Upper lobe of right lung (tissue), 1 donor: ENCODE measurements around the gene MAP3K6. TPM values are rescaled to one million over a fixed set of nuclear protein-coding genes. Genes with fewer than 3 reads are reported as not detected.

Experiments
- ATAC-seq: fragments of 200-7000 bp; cut with Tn5 transposase; one replicate; pipeline ENCODE4 v1.9.1; 2020; ENCODE audit warnings: mild to moderate bottlenecking, moderate library complexity
- DNase-seq: peaks from one replicate; pipeline ENCODE4 v3.0.0-alpha.2; 2020
- H3K27ac ChIP-seq: fragments of 200-600 bp; one replicate; pipeline ENCODE4 v1.8.0; 2022
- H3K27me3 ChIP-seq: fragments of 200-600 bp; one replicate; pipeline ENCODE4 v1.8.0; 2022; ENCODE audit warnings: mild to moderate bottlenecking
- H3K36me3 ChIP-seq: fragments of 200-600 bp; one replicate; pipeline ENCODE4 v1.8.0; 2022
- H3K4me1 ChIP-seq: fragments of 200-600 bp; one replicate; pipeline ENCODE4 v1.8.0; 2022
- H3K4me3 ChIP-seq: fragments of 200-600 bp; one replicate; pipeline ENCODE4 v1.8.0; 2022; ENCODE audit warnings: mild to moderate bottlenecking
- H3K9me3 ChIP-seq: fragments of 200-600 bp; one replicate; pipeline ENCODE4 v1.8.0; 2022
- intact Hi-C: fragments of 100-400 bp; cut with DNase I; formaldehyde crosslinking; loops from one replicate; pipeline ENCODE4 v1.11.0; 2022
- total RNA-seq: library from RNA; stranded (reverse); fragmentation: NEBNext Ultra II Directional; extraction: Animal tissue kit (Norgen Biotek cat#: 25700); gene quantifications from one replicate; pipeline ENCODE4 v1.2.1, GENCODE V29; 2021
- TF ChIP-seq, protein P1 (sequence below): fragments of 200-600 bp; IDR thresholded peaks from one replicate; pipeline ENCODE4 v1.8.0; 2022; ENCODE audit warnings: antibody characterized with exemption
- donor health status: DM: no; HTN: yes; CAD: no; lungs with severe emphysema.

MAP3K6 gene
- total RNA-seq, 1 donor from 2014 or later: 144 TPM

DNA sequence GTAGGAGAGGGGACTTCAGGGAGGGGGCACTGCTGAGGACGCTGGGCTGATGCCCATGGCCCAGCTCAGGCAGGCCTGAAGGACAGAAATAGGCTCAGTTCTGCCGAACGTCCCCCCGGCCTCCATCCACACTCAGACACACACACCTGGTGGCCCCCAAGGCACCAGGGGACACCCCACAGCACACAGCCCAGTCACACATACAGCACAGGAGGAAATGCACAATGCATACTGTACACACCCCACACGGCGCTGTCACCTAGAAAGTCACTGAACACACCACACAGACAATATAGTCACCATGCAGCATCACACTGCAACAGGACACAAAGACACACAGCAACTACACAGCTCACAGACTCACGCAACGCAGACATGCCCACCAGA is 24.4 kb downstream of the MAP3K6 start:
- TF ChIP-seq, protein P1, sequence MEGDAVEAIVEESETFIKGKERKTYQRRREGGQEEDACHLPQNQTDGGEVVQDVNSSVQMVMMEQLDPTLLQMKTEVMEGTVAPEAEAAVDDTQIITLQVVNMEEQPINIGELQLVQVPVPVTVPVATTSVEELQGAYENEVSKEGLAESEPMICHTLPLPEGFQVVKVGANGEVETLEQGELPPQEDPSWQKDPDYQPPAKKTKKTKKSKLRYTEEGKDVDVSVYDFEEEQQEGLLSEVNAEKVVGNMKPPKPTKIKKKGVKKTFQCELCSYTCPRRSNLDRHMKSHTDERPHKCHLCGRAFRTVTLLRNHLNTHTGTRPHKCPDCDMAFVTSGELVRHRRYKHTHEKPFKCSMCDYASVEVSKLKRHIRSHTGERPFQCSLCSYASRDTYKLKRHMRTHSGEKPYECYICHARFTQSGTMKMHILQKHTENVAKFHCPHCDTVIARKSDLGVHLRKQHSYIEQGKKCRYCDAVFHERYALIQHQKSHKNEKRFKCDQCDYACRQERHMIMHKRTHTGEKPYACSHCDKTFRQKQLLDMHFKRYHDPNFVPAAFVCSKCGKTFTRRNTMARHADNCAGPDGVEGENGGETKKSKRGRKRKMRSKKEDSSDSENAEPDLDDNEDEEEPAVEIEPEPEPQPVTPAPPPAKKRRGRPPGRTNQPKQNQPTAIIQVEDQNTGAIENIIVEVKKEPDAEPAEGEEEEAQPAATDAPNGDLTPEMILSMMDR: no peak
- H3K4me3 ChIP-seq: peak overlapping the region; percentile 62
- H3K9me3 ChIP-seq: no peaks in the 10 kb centered on the region
- intact Hi-C loops: no loop called here
- ATAC-seq: peak; percentile 11
- H3K27me3 ChIP-seq: no peaks in the 10 kb centered on the region
- H3K27ac ChIP-seq: peak overlapping the region; percentile 82
- H3K4me1 ChIP-seq: peaks cover 8% of the 10 kb centered on the region
- H3K36me3 ChIP-seq: no peaks in the 10 kb centered on the region
- no peak for DNase-seq

DNA sequence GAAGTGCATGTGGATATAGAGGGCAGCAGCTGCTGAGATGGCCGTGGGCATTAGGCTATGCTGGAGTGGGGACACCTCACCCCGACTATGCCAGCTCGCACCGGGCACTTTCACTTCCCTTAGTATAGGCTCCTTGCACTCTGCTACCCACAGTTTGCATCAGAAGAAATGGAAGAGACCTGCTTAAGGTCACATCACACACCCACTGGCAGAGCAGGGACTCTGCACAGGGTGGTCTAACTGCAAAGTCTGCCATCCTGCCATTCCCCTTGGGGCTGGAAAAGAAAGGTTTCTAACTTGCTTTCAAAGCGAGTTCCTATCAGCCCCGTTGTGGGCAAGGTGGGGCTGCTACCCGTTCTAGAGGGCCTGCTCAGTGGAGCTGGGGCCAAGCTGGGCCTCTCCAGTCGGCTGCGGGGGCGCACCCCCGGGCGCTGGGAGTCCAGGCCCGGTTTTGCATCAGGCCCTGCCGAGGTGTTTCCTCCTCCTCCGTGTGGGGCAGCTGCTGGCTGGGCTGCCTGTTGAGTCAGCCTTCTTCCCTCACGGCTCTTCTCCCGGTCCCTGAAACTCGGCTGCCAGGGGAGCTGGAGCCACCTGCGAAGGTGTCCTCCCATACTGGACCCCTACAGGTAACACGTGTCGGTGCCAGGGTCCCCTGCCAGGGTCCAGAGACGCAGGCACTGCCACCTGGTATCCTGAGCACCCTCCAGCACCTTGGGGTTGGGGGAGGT is 25.1 kb downstream of the MAP3K6 start, which contains the start of gene SYTL1:
TSS of gene SYTL1 (plus strand) at position 498 of the 728 bp plus-strand sequence. CDS start 3,313 bp downstream, outside the sequence.
- Histone ChIP-seq H3K27me3 (no peaks in the 10 kb centered on the region), H3K27ac (peak within 1 kb of the TSS; percentile 82), H3K36me3 (peaks cover 4% of the 10 kb centered on the region), H3K9me3 (no peaks in the 10 kb centered on the region), H3K4me1 (peaks cover 8% of the 10 kb centered on the region), H3K4me3 (peak within 1 kb of the TSS; percentile 62)
- intact Hi-C loops: no loop called here
- TF ChIP-seq, protein P1: no peak
- peak; percentile 86 for DNase-seq
- ATAC-seq: peak; percentile 82

DNA sequence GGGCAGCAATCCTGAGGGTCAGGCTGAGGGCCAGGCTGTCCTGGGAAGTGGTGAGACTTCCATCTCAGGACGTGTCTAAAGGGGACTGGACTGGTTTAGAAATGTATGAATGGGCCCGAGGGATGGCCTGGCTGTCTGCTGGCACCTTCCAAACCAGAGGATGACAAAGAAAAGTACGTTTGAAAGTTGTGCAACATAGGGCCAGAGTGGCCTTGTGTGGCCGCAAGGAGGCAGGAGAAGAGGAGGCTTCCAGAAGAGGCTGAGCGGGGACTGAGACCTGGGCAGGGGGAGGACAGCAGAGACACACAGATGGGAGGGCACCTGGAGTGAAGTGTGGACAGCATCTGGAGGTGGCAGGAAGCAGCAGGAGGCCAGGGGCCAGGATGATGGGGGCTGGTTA is 27.5 kb downstream of the MAP3K6 start:
- H3K9me3 ChIP-seq: no peaks in the 10 kb centered on the region
- TF ChIP-seq, protein P1: no peak
- no peak overlapping the region for H3K27ac ChIP-seq
- H3K4me3 ChIP-seq: no peak overlapping the region
- H3K27me3 ChIP-seq: no peaks in the 10 kb centered on the region
- ATAC-seq (no peak), DNase-seq (no peak)
- peaks cover 28% of the 10 kb centered on the region for H3K36me3 ChIP-seq
- intact Hi-C loops: no loop called here
- H3K4me1 ChIP-seq: peaks cover 8% of the 10 kb centered on the region

DNA sequence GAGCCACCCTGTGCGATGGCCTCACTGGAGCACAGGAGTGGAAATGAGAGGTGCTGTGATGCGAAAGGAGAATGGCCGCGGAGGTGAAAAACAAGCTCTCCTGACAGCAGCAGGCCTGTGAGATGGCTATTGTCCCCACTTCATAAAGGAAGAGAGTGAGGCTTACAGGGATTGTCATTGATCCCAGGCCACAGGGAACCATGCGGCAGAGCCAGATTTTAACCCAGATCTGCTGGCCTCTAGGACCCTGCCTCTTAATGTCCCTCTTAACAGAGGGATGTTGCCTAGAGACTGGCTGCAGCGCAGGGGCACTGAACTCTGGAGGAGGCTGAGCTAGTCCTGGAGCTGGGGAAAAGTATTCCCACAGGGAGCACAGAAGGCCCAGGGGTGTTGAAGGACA is 28.0 kb downstream of the MAP3K6 start:
- Histone ChIP-seq H3K27me3 (no peaks in the 10 kb centered on the region), H3K9me3 (no peaks in the 10 kb centered on the region), H3K4me3 (no peak overlapping the region), H3K36me3 (peaks cover 33% of the 10 kb centered on the region), H3K27ac (no peak overlapping the region), H3K4me1 (peaks cover 6% of the 10 kb centered on the region)
- intact Hi-C loops: no loop called here
- ATAC-seq: no peak
- no peak for DNase-seq
- TF ChIP-seq, protein P1: no peak

DNA sequence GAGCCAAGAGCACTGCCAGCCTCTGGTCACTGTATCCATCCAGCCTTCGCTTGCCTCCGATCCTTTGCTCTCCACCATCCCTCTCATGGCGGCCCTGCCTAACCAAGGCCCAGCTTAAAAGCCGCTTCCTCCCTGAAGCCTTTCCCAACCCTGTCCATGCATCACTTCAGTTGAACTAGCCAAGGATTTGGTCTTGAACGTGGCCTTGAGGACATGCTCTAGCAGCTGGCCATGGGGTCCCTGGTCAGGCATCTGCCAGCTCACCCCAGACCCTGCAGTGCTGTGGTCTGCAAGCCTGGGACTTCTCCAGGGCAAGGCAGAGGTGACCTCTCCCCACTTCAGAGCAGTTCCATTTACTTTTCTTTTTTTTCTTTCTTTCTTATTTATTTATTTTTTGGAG is 30.0 kb downstream of the MAP3K6 start:
- no peak overlapping the region for H3K27ac ChIP-seq
- no peaks in the 10 kb centered on the region for H3K27me3 ChIP-seq
- ATAC-seq (no peak), DNase-seq (no peak)
- intact Hi-C loops: no loop called here
- TF ChIP-seq, protein P1: no peak
- H3K36me3 ChIP-seq: peaks cover 53% of the 10 kb centered on the region
- H3K4me3 ChIP-seq: no peak overlapping the region
- H3K9me3 ChIP-seq: no peaks in the 10 kb centered on the region
- peaks cover 8% of the 10 kb centered on the region for H3K4me1 ChIP-seq
